ENCODE data around the gene PURA.

Gene PURA

DNA sequence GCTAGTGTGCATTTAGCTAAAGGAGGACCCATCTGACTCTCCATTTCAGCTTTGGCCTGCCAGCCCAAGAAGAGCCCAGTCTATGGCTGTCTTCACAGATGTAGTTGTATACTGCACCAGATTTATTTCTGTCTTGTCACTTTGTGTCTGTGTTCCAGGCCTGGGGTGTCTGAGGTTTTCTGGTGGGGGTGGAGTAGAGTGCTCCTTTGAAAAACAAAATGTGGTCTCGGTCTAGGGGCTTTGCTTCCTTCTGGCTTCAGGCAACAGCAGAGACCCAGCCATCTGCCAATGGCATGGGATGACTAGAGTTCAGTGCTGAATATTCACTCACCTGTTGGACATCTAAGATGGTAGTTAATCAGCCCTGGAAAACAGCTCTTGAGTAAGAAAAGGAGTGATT, 22.7 kb downstream of the PURA start:
- H3K9me2 ChIP-seq (replicated peaks; ENCODE audit: control insufficient read depth, low read length): no peaks in the 10 kb centered on the region
- no peak for TF ChIP-seq EZH2phosphoT487 (IDR thresholded peaks at IDR 0.05; ENCODE audit: borderline replicate concordance, low read length)
- TF ChIP-seq, protein P1, sequence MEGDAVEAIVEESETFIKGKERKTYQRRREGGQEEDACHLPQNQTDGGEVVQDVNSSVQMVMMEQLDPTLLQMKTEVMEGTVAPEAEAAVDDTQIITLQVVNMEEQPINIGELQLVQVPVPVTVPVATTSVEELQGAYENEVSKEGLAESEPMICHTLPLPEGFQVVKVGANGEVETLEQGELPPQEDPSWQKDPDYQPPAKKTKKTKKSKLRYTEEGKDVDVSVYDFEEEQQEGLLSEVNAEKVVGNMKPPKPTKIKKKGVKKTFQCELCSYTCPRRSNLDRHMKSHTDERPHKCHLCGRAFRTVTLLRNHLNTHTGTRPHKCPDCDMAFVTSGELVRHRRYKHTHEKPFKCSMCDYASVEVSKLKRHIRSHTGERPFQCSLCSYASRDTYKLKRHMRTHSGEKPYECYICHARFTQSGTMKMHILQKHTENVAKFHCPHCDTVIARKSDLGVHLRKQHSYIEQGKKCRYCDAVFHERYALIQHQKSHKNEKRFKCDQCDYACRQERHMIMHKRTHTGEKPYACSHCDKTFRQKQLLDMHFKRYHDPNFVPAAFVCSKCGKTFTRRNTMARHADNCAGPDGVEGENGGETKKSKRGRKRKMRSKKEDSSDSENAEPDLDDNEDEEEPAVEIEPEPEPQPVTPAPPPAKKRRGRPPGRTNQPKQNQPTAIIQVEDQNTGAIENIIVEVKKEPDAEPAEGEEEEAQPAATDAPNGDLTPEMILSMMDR (IDR thresholded peaks at IDR 0.05; ENCODE audit: low read depth, low read length, poor library complexity, severe bottlenecking): no peak
- no peak overlapping the region for H3K27ac ChIP-seq (ENCODE audit: low read depth, low read length)
- no peaks in the 10 kb centered on the region for H3K9me3 ChIP-seq (ENCODE audit: control insufficient read depth, insufficient read depth, low read length)
- no peak overlapping the region for H3K4me2 ChIP-seq (ENCODE audit: low read length)
- peaks cover 14% of the 10 kb centered on the region for H3K4me1 ChIP-seq (ENCODE audit: control insufficient read depth, low read length)
- H3F3A ChIP-seq (ENCODE audit: control insufficient read depth, insufficient read depth): no peaks in the 10 kb centered on the region
- H3K4me3 ChIP-seq (ENCODE audit: low read length): no peak overlapping the region
- no peaks in the 10 kb centered on the region for H3K27me3 ChIP-seq (ENCODE audit: control insufficient read depth, low read length)
- H3K36me3 ChIP-seq (ENCODE audit: control insufficient read depth, low read length): no peaks in the 10 kb centered on the region
- 0 out of 2 replicates have a peak, but pooled peaks cover 2% of the 10 kb centered on the region for H3K79me2 ChIP-seq (ENCODE audit: control insufficient read depth, low read length)
- H4K20me1 ChIP-seq (ENCODE audit: control insufficient read depth, insufficient read depth, low read depth, low read length): no peaks in the 10 kb centered on the region

DNA sequence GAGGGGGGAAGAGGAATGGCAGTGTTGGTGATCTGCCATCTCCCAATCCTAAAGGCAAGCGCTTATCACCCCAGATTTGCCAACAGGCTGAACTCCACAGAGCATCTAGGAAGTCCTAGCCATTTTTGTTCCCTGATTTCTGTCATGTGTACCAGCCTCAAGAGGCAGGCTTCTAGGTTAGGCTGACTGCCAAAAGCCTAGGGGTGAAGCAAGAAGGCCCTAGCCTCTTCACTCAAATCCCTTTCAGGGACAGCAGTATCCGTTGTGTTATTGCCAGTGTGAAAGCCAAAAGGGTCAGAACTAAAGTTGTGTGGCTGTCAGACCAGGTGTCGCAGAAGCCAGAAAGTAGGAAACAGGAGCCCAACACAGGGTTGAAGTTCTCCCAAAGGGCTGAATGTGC, 26.5 kb downstream of the PURA start:
- H3K9me3 ChIP-seq (ENCODE audit: control insufficient read depth, insufficient read depth, low read length): no peaks in the 10 kb centered on the region
- H3K27ac ChIP-seq (ENCODE audit: low read depth, low read length): no peak overlapping the region
- no peaks in the 10 kb centered on the region for H3K79me2 ChIP-seq (ENCODE audit: control insufficient read depth, low read length)
- no peaks in the 10 kb centered on the region for H3F3A ChIP-seq (ENCODE audit: control insufficient read depth, insufficient read depth)
- 0 out of 2 replicates have a peak, but pooled peaks cover 6% of the 10 kb centered on the region for H4K20me1 ChIP-seq (ENCODE audit: control insufficient read depth, insufficient read depth, low read depth, low read length)
- no peaks in the 10 kb centered on the region for H3K36me3 ChIP-seq (ENCODE audit: control insufficient read depth, low read length)
- no peaks in the 10 kb centered on the region for H3K9me2 ChIP-seq (replicated peaks; ENCODE audit: control insufficient read depth, low read length)
- H3K4me2 ChIP-seq (ENCODE audit: low read length): no peak overlapping the region
- H3K4me3 ChIP-seq (ENCODE audit: low read length): no peak overlapping the region
- H3K4me1 ChIP-seq (ENCODE audit: control insufficient read depth, low read length): peaks cover 5% of the 10 kb centered on the region; the same call in 1 of the 2 replicates
- H3K27me3 ChIP-seq (ENCODE audit: control insufficient read depth, low read length): peaks cover 6% of the 10 kb centered on the region
- TF ChIP-seq, protein P1 (IDR thresholded peaks at IDR 0.05; ENCODE audit: low read depth, low read length, poor library complexity, severe bottlenecking): no peak
- no peak for TF ChIP-seq EZH2phosphoT487 (IDR thresholded peaks at IDR 0.05; ENCODE audit: borderline replicate concordance, low read length)

DNA sequence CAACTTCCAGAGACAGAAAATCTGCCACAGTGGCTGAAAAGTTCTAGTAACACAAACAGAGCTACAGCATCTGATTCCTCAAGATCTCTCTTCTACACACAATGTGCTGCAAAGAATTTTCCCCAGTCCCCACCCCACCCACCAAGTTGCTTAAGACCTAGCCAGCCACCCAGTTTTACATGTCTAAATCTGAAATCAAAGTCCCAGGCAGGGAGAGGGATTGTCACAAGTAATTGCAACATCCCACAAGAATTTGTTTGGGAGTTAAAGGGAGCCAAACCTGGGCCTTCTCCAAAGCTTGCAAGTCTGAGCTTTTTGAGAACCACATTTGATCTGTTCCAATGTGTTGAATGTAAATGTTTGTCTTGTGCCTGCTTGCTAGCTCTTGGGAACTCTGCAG, 27.3 kb downstream of the PURA start:
- Histone ChIP-seq H3K9me3 (ENCODE audit: control insufficient read depth, insufficient read depth, low read length) (no peaks in the 10 kb centered on the region), H3K4me2 (ENCODE audit: low read length) (no peak overlapping the region), H3K4me3 (ENCODE audit: low read length) (no peak overlapping the region), H3K9me2 (replicated peaks; ENCODE audit: control insufficient read depth, low read length) (no peaks in the 10 kb centered on the region), H3K27me3 (ENCODE audit: control insufficient read depth, low read length) (peaks cover 14% of the 10 kb centered on the region), H3K27ac (ENCODE audit: low read depth, low read length) (no peak overlapping the region), H3K36me3 (ENCODE audit: control insufficient read depth, low read length) (no peaks in the 10 kb centered on the region), H3K4me1 (ENCODE audit: control insufficient read depth, low read length) (peaks cover 8% of the 10 kb centered on the region; the same call in 1 of the 2 replicates), H3F3A (ENCODE audit: control insufficient read depth, insufficient read depth) (no peaks in the 10 kb centered on the region), H4K20me1 (ENCODE audit: control insufficient read depth, insufficient read depth, low read depth, low read length) (0 out of 2 replicates have a peak, but pooled peaks cover 12% of the 10 kb centered on the region), H3K79me2 (ENCODE audit: control insufficient read depth, low read length) (no peaks in the 10 kb centered on the region)
- no peak for TF ChIP-seq EZH2phosphoT487 (IDR thresholded peaks at IDR 0.05; ENCODE audit: borderline replicate concordance, low read length)
- TF ChIP-seq, protein P1 (IDR thresholded peaks at IDR 0.05; ENCODE audit: low read depth, low read length, poor library complexity, severe bottlenecking): no peak

Measured in DOHH2 (cell line).